Measurements from ENCODE around the gene FAM20C. TPM values are rescaled to one million over a fixed set of nuclear protein-coding genes. Genes with fewer than 3 reads are reported as not detected.

The FAM20C gene
- total and polyA plus RNA-seq, 2 donors (not counting 3 experiments of a cell fraction or from before 2014, with no cell fraction given), result 14.2 to 34.5 TPM

GRCh38 chr7:157771-158625 lies 34.4 kb upstream of the FAM20C start:
- Histone ChIP-seq H3K4me3 (replicated peaks in 1 of 3; ENCODE audit: insufficient read depth in 1 of 3, low read depth in 1 of 3, low read length in 3 of 3) (no peak overlapping the region), H3K27me3 (ENCODE audit: control insufficient read depth in 2 of 2, insufficient read depth in 2 of 2, low read length in 2 of 2) (peaks cover 0 to 5% of the 10 kb centered on the region in 2 experiments), H4K20me1 (replicated peaks; ENCODE audit: control insufficient read depth, extremely low read depth, insufficient read depth, low read length) (no peaks in the 10 kb centered on the region), H3K9me3 (replicated peaks; ENCODE audit: control insufficient read depth, insufficient read depth, low read length) (no peaks in the 10 kb centered on the region), H3K79me2 (ENCODE audit: control insufficient read depth, insufficient read depth, low read length) (no peaks in the 10 kb centered on the region), H2AFZ (ENCODE audit: low read depth, low read length) (no peak overlapping the region), H3K4me2 (ENCODE audit: insufficient read depth, low read length) (no peak overlapping the region), H3K36me3 (ENCODE audit: control insufficient read depth in 2 of 2, extremely low read depth in 1 of 2, insufficient read depth in 2 of 2, low read length in 2 of 2) (no peaks in the 10 kb centered on the region), H3K4me1 (ENCODE audit: control insufficient read depth, extremely low read depth, insufficient read depth, low read length) (no peaks in the 10 kb centered on the region), H3K27ac (ENCODE audit: insufficient read depth, low read depth, low read length) (no peak overlapping the region), H3K9me1 (replicated peaks; ENCODE audit: control insufficient read depth, extremely low read depth, insufficient read depth, low read length) (no peaks in the 10 kb centered on the region), H3K9ac (replicated peaks; ENCODE audit: extremely low read depth, insufficient read depth, low read length) (no peak overlapping the region)
- dilution Hi-C loops (cut with MboI; ENCODE audit: extremely low pct_ligation_motif_present, low sequenced_read_pairs) (no loop called here), intact Hi-C loops (cut with micrococcal nuclease) (no loop called here)
- TF ChIP-seq GATA2 (IDR thresholded peaks at IDR 0.05; ENCODE audit: insufficient read depth, insufficient read length, low read depth, low read length), result no peak
- TF ChIP-seq, protein P1, sequence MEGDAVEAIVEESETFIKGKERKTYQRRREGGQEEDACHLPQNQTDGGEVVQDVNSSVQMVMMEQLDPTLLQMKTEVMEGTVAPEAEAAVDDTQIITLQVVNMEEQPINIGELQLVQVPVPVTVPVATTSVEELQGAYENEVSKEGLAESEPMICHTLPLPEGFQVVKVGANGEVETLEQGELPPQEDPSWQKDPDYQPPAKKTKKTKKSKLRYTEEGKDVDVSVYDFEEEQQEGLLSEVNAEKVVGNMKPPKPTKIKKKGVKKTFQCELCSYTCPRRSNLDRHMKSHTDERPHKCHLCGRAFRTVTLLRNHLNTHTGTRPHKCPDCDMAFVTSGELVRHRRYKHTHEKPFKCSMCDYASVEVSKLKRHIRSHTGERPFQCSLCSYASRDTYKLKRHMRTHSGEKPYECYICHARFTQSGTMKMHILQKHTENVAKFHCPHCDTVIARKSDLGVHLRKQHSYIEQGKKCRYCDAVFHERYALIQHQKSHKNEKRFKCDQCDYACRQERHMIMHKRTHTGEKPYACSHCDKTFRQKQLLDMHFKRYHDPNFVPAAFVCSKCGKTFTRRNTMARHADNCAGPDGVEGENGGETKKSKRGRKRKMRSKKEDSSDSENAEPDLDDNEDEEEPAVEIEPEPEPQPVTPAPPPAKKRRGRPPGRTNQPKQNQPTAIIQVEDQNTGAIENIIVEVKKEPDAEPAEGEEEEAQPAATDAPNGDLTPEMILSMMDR (IDR thresholded peaks at IDR 0.05; ENCODE audit: extremely low read depth in 1 of 2, insufficient read depth in 1 of 2, low read depth in 1 of 2, low read length in 2 of 2), result no peak
- no peak for TF ChIP-seq MYC (IDR thresholded peaks at IDR 0.05; ENCODE audit: low read depth, low read length)
- TF ChIP-seq FOS (IDR thresholded peaks at IDR 0.05; ENCODE audit: borderline replicate concordance, insufficient read depth, low read length), result no peak
- TF ChIP-seq JUN (IDR thresholded peaks at IDR 0.05; ENCODE audit: borderline replicate concordance, insufficient read depth, insufficient read length, low read depth), result no peak
- TF ChIP-seq POLR2AphosphoS5 (IDR thresholded peaks at IDR 0.05; ENCODE audit: insufficient read depth, low read depth, low read length), result no peak
- TF ChIP-seq, protein P2, sequence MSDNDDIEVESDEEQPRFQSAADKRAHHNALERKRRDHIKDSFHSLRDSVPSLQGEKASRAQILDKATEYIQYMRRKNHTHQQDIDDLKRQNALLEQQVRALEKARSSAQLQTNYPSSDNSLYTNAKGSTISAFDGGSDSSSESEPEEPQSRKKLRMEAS (IDR thresholded peaks at IDR 0.05; ENCODE audit: insufficient read depth, insufficient read length), result no peak
- TF ChIP-seq POLR2A (IDR thresholded peaks at IDR 0.05; ENCODE audit: low read depth, low read length), result no peak
- no peak for TF ChIP-seq EZH2 (IDR thresholded peaks at IDR 0.05; ENCODE audit: borderline replicate concordance, low read depth, low read length, severe bottlenecking)
- POLR2A ChIA-PET, result no interaction called here
- FAIRE-seq, result no peak
- no peak for DNase-seq (ENCODE audit: low read depth, low spot score)
- BruUV-seq (replicated peaks), result no TSS peak
- CTCF ChIA-PET, result no interaction called here
